ENCODE data around the gene ZNF524.

Gene ZNF524

DNA sequence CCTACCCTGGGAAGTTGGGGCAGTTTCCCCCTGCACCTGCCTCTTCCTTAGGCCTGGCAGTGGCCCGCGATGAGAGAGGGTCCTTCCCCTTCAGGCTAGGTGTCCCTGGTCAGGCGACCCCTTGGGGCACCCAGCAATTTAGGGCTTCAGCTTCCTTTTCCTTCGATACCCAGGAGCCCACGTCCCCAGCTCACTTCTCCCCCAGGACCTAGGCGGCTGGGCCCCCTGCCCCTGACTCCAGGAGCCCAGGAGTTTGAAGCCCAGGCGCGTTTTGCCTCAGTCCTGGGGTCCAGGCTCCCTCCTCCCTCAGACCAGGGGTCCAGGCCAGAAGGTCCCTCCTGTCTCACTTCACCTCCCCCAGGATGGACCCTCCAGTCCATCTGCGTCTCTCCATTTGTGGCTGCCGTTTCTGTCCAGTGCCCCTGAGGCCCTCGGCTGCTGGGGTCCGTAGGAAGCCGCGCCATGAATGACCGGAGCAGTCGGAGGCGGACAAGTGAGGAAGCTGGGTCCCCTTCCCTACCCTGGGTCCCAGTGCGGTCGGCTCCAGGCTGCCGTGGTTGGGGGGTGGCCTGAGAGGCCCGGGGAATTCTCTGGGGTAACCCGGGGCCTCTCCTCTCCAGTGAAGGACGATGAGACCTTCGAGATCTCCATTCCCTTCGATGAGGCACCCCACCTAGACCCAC is 48.6 kb downstream of the ZNF524 start:
- TF ChIP-seq, protein P1, sequence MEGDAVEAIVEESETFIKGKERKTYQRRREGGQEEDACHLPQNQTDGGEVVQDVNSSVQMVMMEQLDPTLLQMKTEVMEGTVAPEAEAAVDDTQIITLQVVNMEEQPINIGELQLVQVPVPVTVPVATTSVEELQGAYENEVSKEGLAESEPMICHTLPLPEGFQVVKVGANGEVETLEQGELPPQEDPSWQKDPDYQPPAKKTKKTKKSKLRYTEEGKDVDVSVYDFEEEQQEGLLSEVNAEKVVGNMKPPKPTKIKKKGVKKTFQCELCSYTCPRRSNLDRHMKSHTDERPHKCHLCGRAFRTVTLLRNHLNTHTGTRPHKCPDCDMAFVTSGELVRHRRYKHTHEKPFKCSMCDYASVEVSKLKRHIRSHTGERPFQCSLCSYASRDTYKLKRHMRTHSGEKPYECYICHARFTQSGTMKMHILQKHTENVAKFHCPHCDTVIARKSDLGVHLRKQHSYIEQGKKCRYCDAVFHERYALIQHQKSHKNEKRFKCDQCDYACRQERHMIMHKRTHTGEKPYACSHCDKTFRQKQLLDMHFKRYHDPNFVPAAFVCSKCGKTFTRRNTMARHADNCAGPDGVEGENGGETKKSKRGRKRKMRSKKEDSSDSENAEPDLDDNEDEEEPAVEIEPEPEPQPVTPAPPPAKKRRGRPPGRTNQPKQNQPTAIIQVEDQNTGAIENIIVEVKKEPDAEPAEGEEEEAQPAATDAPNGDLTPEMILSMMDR (IDR thresholded peaks at IDR 0.05; ENCODE audit: low read depth, low read length): no peak
- DNase-seq: no peak
- no peaks in the 10 kb centered on the region for H3K9me3 ChIP-seq
- peaks cover 4% of the 10 kb centered on the region for H3K4me1 ChIP-seq
- peak overlapping the region; percentile 77 for H3K4me3 ChIP-seq (ENCODE audit: low read depth, low read length)
- H3K27me3 ChIP-seq: no peaks in the 10 kb centered on the region
- peaks cover 17% of the 10 kb centered on the region for H3K36me3 ChIP-seq

DNA sequence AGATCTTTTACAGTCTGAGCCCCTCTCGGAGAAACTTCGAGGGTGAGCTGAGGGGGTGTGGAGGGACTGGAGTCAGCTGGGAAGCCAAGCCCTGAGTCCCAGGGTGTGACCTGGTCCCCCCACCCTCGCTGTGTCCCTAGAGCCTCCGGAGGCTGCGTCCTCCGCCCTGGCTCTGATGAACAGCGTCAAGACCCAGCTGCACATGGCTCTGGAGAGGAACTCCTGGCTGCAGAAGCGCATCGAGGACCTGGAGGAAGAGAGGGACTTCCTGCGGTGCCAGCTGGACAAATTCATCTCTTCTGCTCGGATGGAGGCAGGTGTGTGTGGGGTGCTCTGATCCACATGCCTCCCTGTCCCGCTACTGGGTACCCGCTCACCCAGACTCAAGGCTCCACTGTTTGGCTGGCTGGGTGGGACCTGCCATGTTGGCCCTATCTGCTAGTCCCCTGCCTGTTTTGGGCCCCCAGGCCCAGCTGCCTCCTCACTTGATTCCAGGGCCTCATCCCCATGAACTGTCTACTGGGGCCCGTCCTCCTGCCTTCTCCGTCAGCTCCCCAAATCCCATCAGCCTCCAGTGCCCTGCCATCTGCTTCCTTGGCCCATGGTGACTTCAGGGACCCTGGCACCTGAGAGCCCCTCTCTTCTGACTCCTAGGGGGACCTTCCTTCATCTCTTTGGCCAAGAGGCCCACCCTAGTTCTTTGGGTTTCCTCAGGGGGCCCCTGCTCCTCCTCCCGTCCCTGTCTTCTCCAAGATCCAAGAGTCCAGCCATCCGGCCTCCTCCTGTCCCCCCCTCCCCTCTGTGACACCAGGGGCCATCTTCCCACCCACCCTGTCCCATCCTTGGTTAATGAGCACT is 49.4 kb downstream of the ZNF524 start:
- no peak for DNase-seq
- no peak overlapping the region for H3K4me3 ChIP-seq (ENCODE audit: low read depth, low read length)
- H3K4me1 ChIP-seq: peaks cover 4% of the 10 kb centered on the region
- H3K9me3 ChIP-seq: no peaks in the 10 kb centered on the region
- TF ChIP-seq, protein P1 (IDR thresholded peaks at IDR 0.05; ENCODE audit: low read depth, low read length): no peak
- peaks cover 16% of the 10 kb centered on the region for H3K36me3 ChIP-seq
- no peaks in the 10 kb centered on the region for H3K27me3 ChIP-seq

DNA sequence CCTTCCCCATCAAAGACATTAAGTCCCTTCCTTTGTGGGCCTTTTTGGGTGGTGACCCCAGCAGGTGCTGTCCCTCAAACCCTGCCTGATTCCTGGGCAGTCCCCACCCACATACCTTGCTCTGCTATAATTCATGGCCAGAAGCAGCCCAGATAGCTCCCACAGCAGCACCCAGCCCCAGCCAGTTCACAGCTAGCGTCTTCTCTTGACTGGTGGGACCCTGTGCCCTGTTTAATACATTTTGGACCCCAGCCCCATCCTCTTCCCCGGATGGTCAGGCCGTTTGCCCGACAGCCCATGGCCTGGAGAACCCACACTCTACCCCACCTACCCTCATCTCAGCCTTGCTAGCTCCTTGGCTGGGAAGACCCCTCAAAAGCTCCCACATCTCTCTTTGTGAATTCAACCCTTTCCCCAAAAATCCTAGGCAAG is 50.1 kb downstream of the ZNF524 start:
- H3K9me3 ChIP-seq: no peaks in the 10 kb centered on the region
- no peaks in the 10 kb centered on the region for H3K27me3 ChIP-seq
- H3K4me3 ChIP-seq (ENCODE audit: low read depth, low read length): no peak overlapping the region
- DNase-seq: no peak
- TF ChIP-seq, protein P1 (IDR thresholded peaks at IDR 0.05; ENCODE audit: low read depth, low read length): no peak
- peaks cover 10% of the 10 kb centered on the region for H3K36me3 ChIP-seq
- peaks cover 4% of the 10 kb centered on the region for H3K4me1 ChIP-seq

DNA sequence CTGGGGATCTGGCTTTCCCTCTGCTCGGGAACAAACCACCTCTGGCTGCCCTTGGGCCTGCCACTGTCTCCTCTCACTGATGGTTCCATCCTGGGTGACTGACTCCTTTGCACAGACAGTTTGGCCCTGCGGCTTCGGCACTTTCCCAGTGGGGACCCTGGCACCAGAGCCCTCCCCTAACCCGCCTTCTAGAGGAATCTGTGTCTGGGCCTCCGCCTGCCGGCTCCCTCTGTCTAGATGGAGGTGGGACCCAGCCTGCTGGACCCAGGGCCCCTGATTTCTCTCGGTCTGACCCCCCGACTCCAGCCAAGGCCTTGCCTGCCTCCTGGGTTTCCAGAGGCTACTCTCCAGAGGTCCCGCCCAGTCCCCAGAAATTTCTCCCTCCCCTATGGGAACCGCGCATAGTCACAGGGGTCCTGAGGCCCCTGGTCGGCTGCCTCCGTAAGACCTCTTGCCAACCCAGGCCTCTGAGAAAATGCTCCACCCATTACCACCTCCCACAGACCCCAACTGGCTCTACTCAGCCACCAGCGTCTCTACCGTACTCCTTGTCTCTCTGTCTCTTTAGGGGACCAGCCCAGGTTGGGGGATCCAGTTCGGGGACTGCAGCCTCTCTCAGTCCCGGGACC is 50.6 kb downstream of the ZNF524 start:
- no peak for DNase-seq
- H3K36me3 ChIP-seq: peaks cover 7% of the 10 kb centered on the region
- TF ChIP-seq, protein P1 (IDR thresholded peaks at IDR 0.05; ENCODE audit: low read depth, low read length): no peak
- peaks cover 4% of the 10 kb centered on the region for H3K4me1 ChIP-seq
- no peaks in the 10 kb centered on the region for H3K27me3 ChIP-seq
- H3K4me3 ChIP-seq (ENCODE audit: low read depth, low read length): no peak overlapping the region
- H3K9me3 ChIP-seq: no peaks in the 10 kb centered on the region

DNA sequence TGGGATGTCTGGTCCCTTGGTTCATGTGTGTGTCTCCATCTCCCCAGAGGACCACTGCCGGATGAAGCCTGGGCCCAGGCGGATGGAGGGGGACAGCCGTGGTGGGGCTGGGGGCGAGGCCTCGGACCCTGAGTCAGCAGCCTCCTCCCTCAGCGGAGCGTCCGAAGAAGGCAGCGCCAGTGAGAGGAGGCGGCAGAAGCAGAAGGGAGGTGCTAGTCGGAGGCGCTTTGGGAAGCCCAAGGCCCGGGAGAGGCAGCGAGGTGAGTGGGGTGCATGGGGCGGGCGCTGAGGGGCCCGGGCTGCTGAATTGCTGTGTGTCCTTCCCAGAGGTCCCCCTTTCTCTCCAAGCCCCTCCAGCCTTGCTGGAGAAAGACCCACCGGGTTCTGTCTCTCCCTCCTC is 51.1 kb downstream of the ZNF524 start:
- H3K4me1 ChIP-seq: peaks cover 4% of the 10 kb centered on the region
- no peaks in the 10 kb centered on the region for H3K27me3 ChIP-seq
- H3K36me3 ChIP-seq: peaks cover 11% of the 10 kb centered on the region
- TF ChIP-seq, protein P1 (IDR thresholded peaks at IDR 0.05; ENCODE audit: low read depth, low read length): no peak
- H3K4me3 ChIP-seq (ENCODE audit: low read depth, low read length): no peak overlapping the region
- no peaks in the 10 kb centered on the region for H3K9me3 ChIP-seq
- DNase-seq: no peak

All from BE2C (cell line).